T-helper 2 cell treated with Interferon-gamma antibody and Interleukin-4, amounts not matched to agents 100 ng/mL and 5 ng/mL, for 36 hours (primary cell): ENCODE measurements around the gene FAM227B. TPM values are rescaled to one million over a fixed set of nuclear protein-coding genes. Genes with fewer than 3 reads are reported as not detected.
"Not testable (repeated sequence)": the region's sequence is repeated elsewhere in the genome, so short reads cannot be mapped to it uniquely, and the experiment has no call there.

Experiments
- intact Hi-C: fragments of 100-400 bp; cut with micrococcal nuclease; formaldehyde crosslinking; loops from one replicate; pipeline ENCODE4 v1.15.1; 2023
- total RNA-seq: library from RNA; stranded (reverse); gene quantifications from 2 replicates; pipeline ENCODE4 v1.2.3, GENCODE V29; 2022

The FAM227B gene
- total RNA-seq, 1 donor from 2014 or later = 3.3 TPM

DNA sequence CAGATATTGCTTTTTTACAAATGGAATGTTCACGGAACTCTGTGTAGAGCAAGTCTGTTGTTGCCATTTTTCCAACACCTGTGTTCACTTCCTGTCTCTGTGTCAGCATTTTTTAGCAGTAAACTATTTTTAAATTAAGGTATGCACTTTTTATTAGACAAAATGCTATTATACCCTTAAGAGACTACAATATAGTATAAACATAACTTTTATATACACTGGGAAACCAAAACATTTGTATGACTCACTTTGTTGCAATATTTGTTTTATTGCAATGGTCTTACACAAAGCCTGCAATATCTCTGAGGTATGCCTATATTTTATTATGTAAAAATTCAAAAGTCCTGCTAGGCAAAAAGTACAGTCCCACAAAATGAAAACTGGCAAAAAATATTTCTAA lies 237.4 kb downstream of the FAM227B start:
- intact Hi-C loops = no loop called here

DNA sequence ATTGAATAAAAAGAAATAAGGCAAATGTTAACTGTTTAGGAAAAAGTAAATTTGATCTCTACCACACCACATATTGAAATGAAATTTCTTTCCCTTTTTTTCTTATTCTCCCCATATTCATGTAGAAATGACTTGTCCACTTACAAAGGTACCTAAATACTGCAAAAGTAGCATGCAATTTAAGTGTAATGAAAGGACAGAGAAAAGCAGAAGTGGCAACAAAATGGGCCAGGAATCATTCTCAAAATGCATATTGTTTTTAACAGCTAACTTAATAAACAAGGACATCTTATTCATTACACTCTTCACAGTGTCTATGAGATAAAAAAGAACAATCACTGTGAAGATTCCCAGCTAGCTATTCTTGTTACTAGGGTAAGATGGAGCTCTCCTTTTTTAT lies 238.2 kb downstream of the FAM227B start:
- intact Hi-C loops = no loop called here

- intact Hi-C loops = no loop called here
These were observed 239.7 kb downstream of the FAM227B start for GRCh38 chr15:49380912-49381311.

- intact Hi-C loops = no loop called here
These were observed 240.6 kb downstream of the FAM227B start for GRCh38 chr15:49379996-49380395.

DNA sequence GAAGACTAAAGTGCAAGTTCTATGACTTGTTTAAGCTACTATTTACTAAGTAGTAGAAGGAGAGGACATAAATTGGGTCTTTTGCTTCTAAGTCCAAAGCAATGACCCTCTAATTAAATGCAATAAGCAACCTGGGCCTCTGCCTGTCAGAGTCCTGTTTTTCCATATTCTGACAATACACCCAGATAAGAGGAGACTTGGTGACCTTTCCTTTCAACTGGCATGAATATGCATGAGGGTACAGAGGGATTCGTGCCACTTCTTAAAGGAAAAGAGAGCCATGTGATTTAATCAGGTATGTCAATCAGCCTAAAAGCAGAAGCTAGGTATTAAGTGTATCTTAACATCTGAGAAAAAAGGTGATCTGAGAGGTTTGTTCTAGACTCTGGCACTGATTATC lies 248.3 kb downstream of the FAM227B start:
- intact Hi-C loops = no loop called here

DNA sequence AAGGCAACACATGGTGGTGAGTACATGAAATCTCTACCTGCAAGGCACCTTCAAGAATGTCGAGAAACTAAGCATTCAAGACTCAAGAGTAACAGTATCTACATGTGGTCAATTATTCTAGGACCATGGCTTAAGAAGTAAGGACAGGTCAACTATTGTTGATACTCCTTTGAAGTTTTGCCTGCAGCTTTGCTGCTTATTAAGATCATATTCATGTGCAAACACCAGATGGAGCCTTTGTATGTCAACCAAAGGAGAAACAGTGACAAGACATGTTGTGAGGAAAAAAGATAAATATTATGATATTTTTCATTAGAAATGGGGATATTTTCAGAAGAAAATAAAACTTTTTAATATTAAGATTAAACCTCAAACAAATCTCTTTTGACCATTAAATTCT lies 249.8 kb downstream of the FAM227B start:
- intact Hi-C loops = no loop called here

- intact Hi-C loops = no loop called here
These were observed 254.1 kb downstream of the FAM227B start for GRCh38 chr15:49366496-49366895.

DNA sequence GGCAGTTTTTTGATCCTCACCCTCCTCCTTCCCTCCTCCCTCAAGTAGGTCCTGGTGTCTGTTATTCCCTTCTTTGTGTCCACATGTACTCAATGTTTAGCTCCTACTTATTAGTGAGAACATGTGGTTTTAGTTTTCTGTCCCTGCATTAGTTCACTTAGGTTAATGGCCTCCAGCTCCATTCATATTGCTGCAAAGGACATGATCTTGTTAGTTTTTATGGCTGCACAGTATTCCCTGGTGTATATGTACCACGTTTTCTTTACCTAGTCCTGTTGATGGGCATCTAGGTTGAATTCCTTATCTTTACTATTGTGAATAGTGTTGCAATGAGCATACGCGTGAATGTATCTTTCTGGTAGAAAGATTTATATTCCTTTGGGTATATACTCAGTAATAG lies 259.2 kb downstream of the FAM227B start:
- intact Hi-C loops = no loop called here

GRCh38 chr15:49354439-49354838 lies 266.2 kb downstream of the FAM227B start:
- intact Hi-C loops = not testable (repeated sequence)

DNA sequence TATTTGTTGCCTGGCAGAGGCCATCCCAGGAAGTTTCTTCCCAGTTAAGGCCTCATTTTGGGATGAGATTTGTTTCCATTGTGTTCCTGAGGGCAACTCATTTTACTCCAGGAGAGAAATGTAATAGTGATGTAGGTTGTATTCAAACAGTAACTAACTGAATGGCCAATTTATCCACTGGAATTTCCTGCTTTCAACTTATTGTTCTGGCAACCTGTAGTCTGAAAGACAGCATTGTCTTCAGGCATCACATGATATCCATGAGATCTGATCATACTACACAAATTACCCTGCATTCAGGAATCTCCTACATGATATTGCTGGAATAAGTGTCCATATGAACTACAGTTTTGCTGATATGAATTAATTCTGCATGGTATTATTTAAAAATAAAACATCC lies 277.1 kb downstream of the FAM227B start:
- intact Hi-C loops = no loop called here

DNA sequence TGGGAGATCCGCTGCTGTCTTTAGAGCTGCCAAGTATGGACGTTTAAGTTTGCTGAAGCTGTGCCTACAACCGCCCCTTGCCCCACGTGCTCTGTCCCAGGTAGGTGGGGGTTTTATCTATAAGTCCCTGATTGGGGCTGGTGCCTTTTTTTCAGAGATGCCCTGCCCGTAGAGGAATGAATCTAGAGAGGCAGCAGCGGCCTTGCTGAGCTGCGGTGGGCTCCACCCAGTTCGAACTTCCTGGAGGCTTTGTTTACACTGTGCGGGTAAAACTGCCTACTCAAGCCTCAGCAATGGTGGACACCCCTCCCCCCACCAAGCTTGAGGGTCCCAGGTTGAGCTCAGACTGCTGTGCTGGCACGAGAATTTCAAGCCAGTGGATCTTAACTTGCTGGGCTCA lies 281.0 kb downstream of the FAM227B start:
- intact Hi-C loops = no loop called here

GRCh38 chr15:49331951-49332350 lies 288.7 kb downstream of the FAM227B start:
- intact Hi-C loops = no loop called here

DNA sequence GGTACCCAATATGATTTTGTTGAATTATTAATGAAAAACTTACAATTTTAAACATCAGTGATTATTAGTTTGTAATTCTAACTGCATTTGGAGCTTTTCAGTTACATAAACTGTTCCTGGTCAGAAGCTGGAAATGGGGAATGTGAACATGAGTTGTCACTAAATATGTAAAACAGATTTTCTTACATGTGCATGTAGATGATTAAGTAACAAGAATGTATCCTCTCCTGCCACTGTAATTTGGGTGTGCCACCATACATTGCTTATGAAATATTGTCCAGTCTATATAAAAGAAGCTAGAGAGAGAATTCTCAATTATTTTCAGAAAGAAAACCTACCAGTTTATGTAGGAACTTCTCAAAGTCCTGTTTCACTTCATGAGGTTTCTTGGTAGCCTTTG lies 289.2 kb downstream of the FAM227B start:
- intact Hi-C loops = no loop called here

DNA sequence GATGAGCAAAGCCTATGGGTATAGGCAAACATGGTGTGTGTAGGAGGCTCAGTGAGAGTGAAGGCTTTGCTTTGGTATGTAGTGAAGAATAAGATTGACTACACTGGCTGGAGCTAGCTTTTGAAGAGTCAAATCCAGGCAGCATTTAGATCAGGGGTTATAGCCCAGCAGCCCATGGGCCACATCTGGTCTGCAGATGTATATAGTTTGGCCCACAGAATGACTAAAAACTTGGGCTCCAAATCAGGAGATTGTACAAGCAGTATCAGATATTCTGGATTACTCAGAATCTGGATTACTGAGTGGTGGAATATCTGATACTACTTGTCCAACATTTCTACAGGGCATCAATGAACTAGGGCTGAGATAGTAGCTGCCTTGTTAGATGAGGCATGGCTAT lies 290.5 kb downstream of the FAM227B start:
- intact Hi-C loops = no loop called here

DNA sequence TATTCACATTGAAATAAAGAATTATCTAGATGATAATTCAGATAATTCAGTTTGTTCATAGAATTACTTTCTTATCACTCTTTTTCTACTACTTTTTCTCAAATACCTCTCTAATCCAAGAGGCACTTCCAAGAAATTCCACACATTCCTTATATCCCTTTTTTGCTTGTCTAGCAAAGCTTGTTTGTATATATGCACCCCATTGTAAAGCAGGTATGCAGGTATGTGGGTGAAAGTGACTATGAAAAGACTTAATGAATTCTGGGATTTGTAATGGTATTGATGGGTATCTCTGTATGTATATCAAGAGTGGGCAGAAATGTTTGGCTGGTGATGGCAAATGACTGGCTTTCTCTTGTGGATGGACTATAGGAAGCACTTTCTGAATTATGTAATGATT lies 291.7 kb downstream of the FAM227B start:
- intact Hi-C loops = no loop called here

- intact Hi-C loops = no loop called here
These were observed 292.7 kb downstream of the FAM227B start for GRCh38 chr15:49327927-49328326.

DNA sequence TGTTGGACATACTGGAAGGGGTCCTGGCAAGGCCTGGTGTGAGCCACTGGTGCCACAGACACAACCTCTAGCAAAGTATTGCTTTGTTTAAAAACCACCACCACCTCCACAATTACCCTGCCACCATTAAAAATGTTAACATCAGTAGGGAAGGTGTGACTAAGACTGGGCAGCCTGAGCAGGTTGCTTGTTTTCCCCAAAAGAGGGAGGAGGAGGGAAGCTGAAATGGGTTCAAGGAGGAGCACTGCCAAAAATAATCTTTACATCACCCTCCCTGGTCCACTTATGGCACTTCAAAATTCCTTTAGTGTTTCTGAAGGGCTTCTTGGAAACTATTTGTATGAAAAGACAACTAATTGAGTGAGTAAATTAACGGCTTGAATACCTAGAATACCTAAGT lies 297.4 kb downstream of the FAM227B start:
- intact Hi-C loops = no loop called here

GRCh38 chr15:49320351-49320750 lies 300.3 kb downstream of the FAM227B start:
- intact Hi-C loops = no loop called here

- intact Hi-C loops = no loop called here
These were observed 305.2 kb downstream of the FAM227B start for GRCh38 chr15:49315391-49315823.

DNA sequence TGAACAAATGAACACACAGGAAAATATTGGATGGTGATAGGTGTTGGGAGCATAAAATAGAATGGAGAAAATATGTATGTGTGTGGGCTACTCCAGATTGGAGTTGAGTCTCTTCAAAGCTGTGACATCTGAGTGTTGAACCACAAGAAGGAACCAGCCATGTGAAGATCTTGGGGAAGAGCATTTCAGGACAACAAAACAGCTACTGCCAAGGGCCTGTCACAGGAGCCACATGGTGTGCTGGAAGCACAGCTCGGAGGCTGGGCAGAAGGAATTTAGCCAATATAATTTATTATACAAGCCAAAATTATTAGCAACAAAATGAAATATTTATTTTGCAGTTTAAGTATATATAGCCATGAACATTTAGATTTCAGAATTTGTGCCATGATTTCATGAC lies 305.9 kb downstream of the FAM227B start:
- intact Hi-C loops = no loop called here

- intact Hi-C loops = no loop called here
These were observed 307.0 kb downstream of the FAM227B start for GRCh38 chr15:49313650-49314049.

- intact Hi-C loops = no loop called here
These were observed 310.7 kb downstream of the FAM227B start for GRCh38 chr15:49309889-49310288.

DNA sequence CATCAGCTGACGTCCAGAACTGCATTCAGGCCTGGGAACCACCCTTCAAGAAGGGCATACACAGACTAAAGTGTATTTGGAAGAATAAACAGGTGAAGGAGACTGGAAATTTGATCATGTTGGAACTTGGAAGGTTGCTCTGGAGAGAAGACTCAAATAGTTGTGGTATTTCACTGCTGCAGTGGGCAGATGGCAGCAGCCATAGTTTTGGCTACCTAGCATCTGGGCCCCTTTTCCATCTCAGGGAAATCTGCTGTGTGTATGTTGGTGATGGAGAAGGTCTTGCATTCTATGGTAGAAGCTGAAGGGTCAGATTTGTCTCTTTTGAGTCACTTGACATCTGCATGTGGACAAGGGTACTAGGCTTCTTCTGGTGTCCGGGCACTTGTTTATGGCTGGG lies 311.9 kb downstream of the FAM227B start:
- intact Hi-C loops = no loop called here

DNA sequence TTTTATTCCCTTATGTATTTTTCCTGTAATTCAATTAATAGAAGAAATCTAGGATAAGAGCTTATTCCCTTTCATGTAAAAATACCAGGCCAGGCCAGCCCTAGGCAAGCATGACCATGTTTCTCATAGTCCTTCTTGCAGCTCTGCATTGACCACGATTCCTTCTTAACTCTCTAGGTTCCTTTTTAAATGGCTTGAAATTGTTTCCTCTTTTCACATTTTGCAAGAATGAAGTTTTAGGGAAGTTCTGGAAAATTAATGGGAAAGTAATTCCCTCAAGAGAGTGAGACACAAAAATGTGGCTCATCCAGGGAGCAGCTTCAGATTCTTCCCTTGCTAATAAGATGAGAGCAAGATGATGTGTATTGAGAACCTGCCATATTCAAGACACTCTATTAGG lies 314.1 kb downstream of the FAM227B start:
- intact Hi-C loops = no loop called here
